HG03095 (cell line): ENCODE measurements around the gene EXOSC3.
"Not testable (repeated sequence)": the region's sequence is repeated elsewhere in the genome, so short reads cannot be mapped to it uniquely, and the experiment has no call there.

Experiments
- ATAC-seq: cut with Tn5 transposase; IDR thresholded peaks from one replicate; pipeline ENCODE4 v1.9.1; 2021; ENCODE audit warnings: moderate library complexity; ENCODE audit not compliant: unreplicated experiment

Gene EXOSC3

GRCh38 chr9:37784616-37785483, at the start of gene EXOSC3:
TSS of gene EXOSC3 (minus strand) at chr9:37785064. CDS start at chr9:37785044, 20 bp downstream.
- ATAC-seq, result peak; percentile 91

- no peak for ATAC-seq
Measured at GRCh38 chr9:37827483-37828165, 42.8 kb upstream of the EXOSC3 start.

GRCh38 chr9:37825174-37825573, 40.3 kb upstream of the EXOSC3 start:
- not testable (repeated sequence) for ATAC-seq

- ATAC-seq, result no peak
Measured at GRCh38 chr9:37820142-37820541, 35.3 kb upstream of the EXOSC3 start.

- ATAC-seq, result no peak
Measured at GRCh38 chr9:37818849-37819248, 34.0 kb upstream of the EXOSC3 start.

GRCh38 chr9:37812773-37813379, 28.0 kb upstream of the EXOSC3 start:
- ATAC-seq, result no peak

GRCh38 chr9:37811906-37812476, 27.1 kb upstream of the EXOSC3 start:
- ATAC-seq, result no peak

GRCh38 chr9:37809676-37810075, 24.8 kb upstream of the EXOSC3 start:
- ATAC-seq, result not testable (repeated sequence)

- ATAC-seq, result no peak
Measured at GRCh38 chr9:37806271-37806670, 21.4 kb upstream of the EXOSC3 start.

- no peak for ATAC-seq
Measured at GRCh38 chr9:37801959-37802711, 17.3 kb upstream of the EXOSC3 start.

- peak; percentile 41 for ATAC-seq
Measured at GRCh38 chr9:37801287-37801850, 16.5 kb upstream of the EXOSC3 start.

GRCh38 chr9:37800631-37801286, 15.9 kb upstream of the EXOSC3 start, which contains the start of gene DCAF10:
TSS of gene DCAF10 (plus strand) at chr9:37800797. CDS start at chr9:37800867, 70 bp downstream.
- ATAC-seq, result peak; percentile 62

- no peak for ATAC-seq
Measured at GRCh38 chr9:37798677-37799076, 13.8 kb upstream of the EXOSC3 start.

GRCh38 chr9:37796232-37796631, 11.4 kb upstream of the EXOSC3 start:
- ATAC-seq, result no peak

- ATAC-seq, result no peak
Measured at GRCh38 chr9:37792122-37792521, 7.3 kb upstream of the EXOSC3 start.

GRCh38 chr9:37790096-37790495, 5.2 kb upstream of the EXOSC3 start:
- no peak for ATAC-seq

GRCh38 chr9:37788332-37788731, 3.5 kb upstream of the EXOSC3 start:
- ATAC-seq, result no peak

GRCh38 chr9:37787059-37787458, 2.2 kb upstream of the EXOSC3 start:
- ATAC-seq, result no peak

- ATAC-seq, result no peak
Measured at GRCh38 chr9:37784291-37784615, 611 bp downstream of the EXOSC3 start.

- ATAC-seq, result no peak
Measured at GRCh38 chr9:37778534-37778933, 6.3 kb downstream of the EXOSC3 start.
